Pulmonary artery endothelial cell (primary cell): ENCODE measurements around the gene TGIF2. TPM values are rescaled to one million over a fixed set of nuclear protein-coding genes. Genes with fewer than 3 reads are reported as not detected.

Experiments
- DNase-seq: peaks from one replicate; pipeline ENCODE4 v3.0.0-alpha.2; 2011; ENCODE audit warnings: low read depth, low spot score
- total RNA-seq: library from RNA; depleted of rRNA; stranded (reverse); fragments of >200 nt; gene quantifications from 2 replicates; pipeline ENCODE4 v1.2.3, GENCODE V29; 2014

The TGIF2 gene
- 17.4 and 20.9 TPM in 2 replicates for total RNA-seq

GRCh38 chr20:36573103-36573797 is at the start of gene TGIF2:
TSS of gene TGIF2 (plus strand) at chr20:36573597. CDS start at chr20:36578775, 5,178 bp downstream.
- peak; percentile 50 for DNase-seq

- no peak for DNase-seq
These were observed 47.6 kb upstream of the TGIF2 start for GRCh38 chr20:36525620-36526365.

GRCh38 chr20:36526521-36527011 is 46.8 kb upstream of the TGIF2 start:
- no peak for DNase-seq

GRCh38 chr20:36527331-36528125 is 45.9 kb upstream of the TGIF2 start:
- DNase-seq, result no peak

- no peak for DNase-seq
These were observed 45.1 kb upstream of the TGIF2 start for GRCh38 chr20:36528176-36528874.

GRCh38 chr20:36528875-36529417 is 44.5 kb upstream of the TGIF2 start:
- no peak for DNase-seq

GRCh38 chr20:36532388-36532787 is 41.0 kb upstream of the TGIF2 start:
- no peak for DNase-seq

GRCh38 chr20:36532822-36533221 is 40.6 kb upstream of the TGIF2 start:
- no peak for DNase-seq

- peak; percentile 60 for DNase-seq
These were observed 35.2 kb upstream of the TGIF2 start for GRCh38 chr20:36538026-36538722.

- DNase-seq, result no peak
These were observed 32.7 kb upstream of the TGIF2 start for GRCh38 chr20:36540551-36541211.

GRCh38 chr20:36541227-36541767 is 32.1 kb upstream of the TGIF2 start, which contains the start of gene MYL9:
TSS of gene MYL9 (plus strand) at chr20:36541519. CDS start at chr20:36544885, 3,366 bp downstream.
- DNase-seq, result no peak

- DNase-seq, result no peak
These were observed 31.5 kb upstream of the TGIF2 start for GRCh38 chr20:36541768-36542488.

GRCh38 chr20:36542516-36543183 is 30.7 kb upstream of the TGIF2 start:
- no peak for DNase-seq

- no peak for DNase-seq
These were observed 29.9 kb upstream of the TGIF2 start for GRCh38 chr20:36543184-36544133.

GRCh38 chr20:36544134-36545018 is 29.0 kb upstream of the TGIF2 start:
- no peak for DNase-seq
